Occipital lobe (tissue), 2 donors: ENCODE data around the gene NDUFB8. TPM values are rescaled to one million over a fixed set of nuclear protein-coding genes. Genes with fewer than 3 reads are reported as not detected.

ENCODE experiments used
- DNase-seq: peaks from one replicate; lab custom pipeline; 2025; lab: John Stamatoyannopoulos, UW
- total RNA-seq: library from RNA; depleted of rRNA; stranded (reverse); fragments of >200 nt; gene quantifications from one replicate; pipeline ENCODE4 v1.2.3, GENCODE V29; 2014

Gene NDUFB8
- total RNA-seq, 1 donor from 2014 or later: 102 TPM

- DNase-seq: no peak
Observed at GRCh38 chr10:100507357-100507732, 22.3 kb downstream of the NDUFB8 start.

GRCh38 chr10:100506596-100507356 lies 22.9 kb downstream of the NDUFB8 start:
- DNase-seq: no peak

GRCh38 chr10:100505164-100505563 lies 24.5 kb downstream of the NDUFB8 start:
- DNase-seq: no peak

GRCh38 chr10:100504096-100504495 lies 25.6 kb downstream of the NDUFB8 start:
- no peak for DNase-seq

- DNase-seq: no peak
Observed at GRCh38 chr10:100502926-100503494, 26.7 kb downstream of the NDUFB8 start.

GRCh38 chr10:100501423-100501822 lies 28.2 kb downstream of the NDUFB8 start:
- no peak for DNase-seq

GRCh38 chr10:100498059-100498458 lies 31.6 kb downstream of the NDUFB8 start:
- DNase-seq: no peak

- DNase-seq: no peak
Observed at GRCh38 chr10:100496567-100496966, 33.1 kb downstream of the NDUFB8 start.

- no peak for DNase-seq
Observed at GRCh38 chr10:100490531-100490930, 39.1 kb downstream of the NDUFB8 start.

GRCh38 chr10:100489396-100489795 lies 40.3 kb downstream of the NDUFB8 start:
- DNase-seq: no peak

- DNase-seq: no peak
Observed at GRCh38 chr10:100487529-100487928, 42.1 kb downstream of the NDUFB8 start.

- no peak for DNase-seq
Observed at GRCh38 chr10:100485801-100486495, 43.7 kb downstream of the NDUFB8 start.

GRCh38 chr10:100485366-100485765 lies 44.3 kb downstream of the NDUFB8 start:
- no peak for DNase-seq

GRCh38 chr10:100483876-100484666 lies 45.6 kb downstream of the NDUFB8 start:
- no peak for DNase-seq

- no peak for DNase-seq
Observed at GRCh38 chr10:100482834-100483185, 46.9 kb downstream of the NDUFB8 start.

GRCh38 chr10:100482181-100482833 lies 47.4 kb downstream of the NDUFB8 start:
- DNase-seq: peak; percentile 40

- DNase-seq: peak; percentile 77
Observed at GRCh38 chr10:100481462-100482081, 48.1 kb downstream of the NDUFB8 start.

- no peak for DNase-seq
Observed at GRCh38 chr10:100480002-100480401, 49.7 kb downstream of the NDUFB8 start.

- no peak for DNase-seq
Observed at GRCh38 chr10:100479037-100479436, 50.6 kb downstream of the NDUFB8 start.

GRCh38 chr10:100477970-100478369 lies 51.7 kb downstream of the NDUFB8 start:
- DNase-seq: no peak
